Measurements from ENCODE around the gene GDF9. TPM values are rescaled to one million over a fixed set of nuclear protein-coding genes. Genes with fewer than 3 reads are reported as not detected.

Gene GDF9
- total RNA-seq, 1 experiment from 2014 or later = 1.4 TPM

- no peak overlapping the region for H3K4me3 ChIP-seq
- H3K4me2 ChIP-seq = no peak overlapping the region
- H3K27ac ChIP-seq = no peak overlapping the region
- CTCF ChIA-PET = no interaction called here
- no peaks in the 10 kb centered on the region for H3K9me3 ChIP-seq (ENCODE audit: insufficient read depth, low read depth)
- no peaks in the 10 kb centered on the region for H3K9me2 ChIP-seq (ENCODE audit: insufficient read depth)
- H3K79me2 ChIP-seq (ENCODE audit: low read depth) = peaks cover 6% of the 10 kb centered on the region
- intact Hi-C loops (cut with micrococcal nuclease; ENCODE audit: unreplicated experiment) = no loop called here
- H2AFZ ChIP-seq = no peak overlapping the region
- DNase-seq = no peak
- H3K4me1 ChIP-seq (replicated peaks; ENCODE audit: insufficient read depth) = peaks cover 1% of the 10 kb centered on the region
- H4K20me1 ChIP-seq (ENCODE audit: insufficient read depth) = no peaks in the 10 kb centered on the region
- peaks cover 26% of the 10 kb centered on the region for H3K36me3 ChIP-seq (ENCODE audit: low read depth)
- POLR2A ChIA-PET (ENCODE audit: unreplicated experiment) = no interaction called here
- TF ChIP-seq CTCF (conservative IDR thresholded peaks at IDR 0.05) = no peak
- TF ChIP-seq EZH2 (IDR thresholded peaks at IDR 0.05; ENCODE audit: low read depth) = no peak
- peaks cover 30% of the 10 kb centered on the region; the same call in 1 of the 2 replicates for H3F3A ChIP-seq (ENCODE audit: insufficient read depth, low read depth)
- no peaks in the 10 kb centered on the region for H3K27me3 ChIP-seq (ENCODE audit: insufficient read depth, low read depth)
- no TSS peak for BruUV-seq (replicated peaks)
Measured at GRCh38 chr5:132872788-132873118, 6.5 kb upstream of the GDF9 start.

DNA sequence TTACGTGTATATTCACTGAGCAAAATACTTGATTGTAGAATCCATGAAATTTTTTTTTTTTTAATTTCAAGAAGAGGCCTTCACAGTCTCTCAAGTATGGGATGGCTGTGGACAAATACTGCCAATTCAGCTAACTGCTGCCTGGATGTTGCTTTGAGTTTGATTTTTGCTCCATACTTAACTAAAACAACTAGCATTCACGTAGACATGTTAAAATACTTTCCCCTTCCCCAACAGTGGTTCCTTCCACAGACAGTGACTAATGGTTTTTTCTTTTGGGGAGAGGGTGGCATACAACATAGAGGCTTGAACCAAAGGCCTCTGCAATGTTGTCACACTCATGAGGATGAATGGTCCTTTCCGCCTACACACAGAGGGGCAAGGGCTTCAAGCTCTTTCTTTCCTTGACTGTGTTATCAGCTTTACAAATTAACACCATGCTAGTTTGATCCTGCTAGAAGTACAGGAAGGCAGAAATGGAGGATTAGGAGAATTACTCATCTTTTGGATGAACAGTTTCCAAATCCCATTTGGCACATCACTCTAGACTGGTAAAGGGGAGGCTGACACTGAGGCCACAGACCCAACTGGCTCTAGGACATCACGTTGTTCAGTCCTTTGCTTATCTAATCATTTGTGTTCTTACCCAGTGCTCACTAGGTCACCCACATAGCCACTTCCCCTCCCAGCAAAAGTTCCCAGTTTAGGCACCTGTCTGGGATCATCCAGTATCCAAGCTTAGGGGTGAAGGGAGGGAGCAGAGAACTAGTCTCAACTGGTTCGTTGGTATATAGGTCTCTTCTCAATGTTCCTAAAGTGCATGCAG, 5.4 kb upstream of the GDF9 start:
- H3K36me3 ChIP-seq (ENCODE audit: low read depth) = peaks cover 22% of the 10 kb centered on the region
- no peak overlapping the region for H3K4me2 ChIP-seq
- H3K27me3 ChIP-seq (ENCODE audit: insufficient read depth, low read depth) = no peaks in the 10 kb centered on the region
- peaks cover 8% of the 10 kb centered on the region for H3K4me1 ChIP-seq (replicated peaks; ENCODE audit: insufficient read depth)
- H3F3A ChIP-seq (ENCODE audit: insufficient read depth, low read depth) = peaks cover 34% of the 10 kb centered on the region; the same call in 1 of the 2 replicates
- no peaks in the 10 kb centered on the region for H3K9me3 ChIP-seq (ENCODE audit: insufficient read depth, low read depth)
- ChIA-PET POLR2A (ENCODE audit: unreplicated experiment) (interaction anchor here (0.5 kb wide), 1 partner anchor 311 kb away, joined by 3 read pairs; no protein-coding TSS in a partner anchor), CTCF (no interaction called here)
- peaks cover 17% of the 10 kb centered on the region for H3K79me2 ChIP-seq (ENCODE audit: low read depth)
- TF ChIP-seq CTCF (conservative IDR thresholded peaks at IDR 0.05) (no peak), EZH2 (IDR thresholded peaks at IDR 0.05; ENCODE audit: low read depth) (no peak)
- H3K4me3 ChIP-seq = no peak overlapping the region
- no TSS peak for BruUV-seq (replicated peaks)
- no peaks in the 10 kb centered on the region for H3K9me2 ChIP-seq (ENCODE audit: insufficient read depth)
- H3K27ac ChIP-seq = no peak overlapping the region
- no peak overlapping the region for H2AFZ ChIP-seq
- no peak for DNase-seq
- H4K20me1 ChIP-seq (ENCODE audit: insufficient read depth) = no peaks in the 10 kb centered on the region
- intact Hi-C loops (cut with micrococcal nuclease; ENCODE audit: unreplicated experiment) = no loop called here

DNA sequence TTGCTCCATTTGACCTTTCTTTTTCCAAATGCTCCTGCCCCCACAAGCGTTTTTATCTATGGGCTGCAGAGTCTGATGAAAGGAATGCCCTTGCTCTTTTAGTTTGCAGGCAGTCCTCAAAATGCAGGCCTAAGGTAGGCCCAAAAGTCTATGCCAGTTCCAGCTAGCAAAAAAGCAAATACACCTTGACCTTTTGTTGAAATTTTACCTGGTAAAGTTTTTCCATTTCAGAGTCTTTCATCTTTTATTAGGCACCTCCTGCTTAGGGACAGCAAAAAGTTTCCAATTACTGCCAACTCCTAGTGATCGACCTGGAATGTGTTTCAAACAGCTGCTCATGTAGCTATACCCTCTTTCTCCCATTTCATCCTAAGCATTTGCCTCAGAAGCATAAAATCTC, 4.5 kb upstream of the GDF9 start:
- DNase-seq = no peak
- Histone ChIP-seq H3K9me3 (ENCODE audit: insufficient read depth, low read depth) (no peaks in the 10 kb centered on the region), H3K9me2 (ENCODE audit: insufficient read depth) (no peaks in the 10 kb centered on the region), H3K4me3 (no peak overlapping the region), H3K4me2 (no peak overlapping the region), H4K20me1 (ENCODE audit: insufficient read depth) (no peaks in the 10 kb centered on the region), H3K27ac (no peak overlapping the region), H2AFZ (no peak overlapping the region), H3K79me2 (ENCODE audit: low read depth) (peaks cover 19% of the 10 kb centered on the region), H3K27me3 (ENCODE audit: insufficient read depth, low read depth) (no peaks in the 10 kb centered on the region), H3K36me3 (ENCODE audit: low read depth) (peaks cover 20% of the 10 kb centered on the region; the same call in 1 of the 2 replicates), H3K4me1 (replicated peaks; ENCODE audit: insufficient read depth) (peaks cover 10% of the 10 kb centered on the region), H3F3A (ENCODE audit: insufficient read depth, low read depth) (peaks cover 29% of the 10 kb centered on the region; the same call in 1 of the 2 replicates)
- TF ChIP-seq CTCF (conservative IDR thresholded peaks at IDR 0.05) = no peak
- no peak for TF ChIP-seq EZH2 (IDR thresholded peaks at IDR 0.05; ENCODE audit: low read depth)
- intact Hi-C loops (cut with micrococcal nuclease; ENCODE audit: unreplicated experiment) = no loop called here
- POLR2A ChIA-PET (ENCODE audit: unreplicated experiment) = interaction anchor here (0.5 kb wide), 1 partner anchor 310 kb away, joined by 3 read pairs; no protein-coding TSS in a partner anchor
- BruUV-seq (replicated peaks) = no TSS peak
- CTCF ChIA-PET = no interaction called here

All from PC-9 (cell line).